K562 (cell line): ENCODE measurements around the gene FLII. TPM values are rescaled to one million over a fixed set of nuclear protein-coding genes. Genes with fewer than 3 reads are reported as not detected.
A peak's percentile ranks its signal among the peaks of the same experiment; 100 is the strongest.

Experiments used
- ARID2 ChIP-seq: fragments of 450-650 bp; IDR thresholded peaks from 2 replicates; pipeline ENCODE4 v1.6.1; 2017; ENCODE audit warnings: antibody characterized with exemption, mild to moderate bottlenecking
- CGGBP1 ChIP-seq: fragments of 250-450 bp; sonication (Bioruptor Pico); IDR thresholded peaks from 2 replicates; pipeline ENCODE4 v1.9.0; 2021; ENCODE audit warnings: mild to moderate bottlenecking
- DMBX1 ChIP-seq: fragments of 250-450 bp; sonication (Bioruptor Pico); IDR thresholded peaks from 2 replicates; pipeline ENCODE4 v1.8.0; 2022; ENCODE audit warnings: inconsistent platforms, mild to moderate bottlenecking, moderate library complexity, borderline replicate concordance
- FOXA1 ChIP-seq: fragments of 450-650 bp; IDR thresholded peaks from 2 replicates; pipeline ENCODE4 v1.6.1; 2016; ENCODE audit warnings: mild to moderate bottlenecking, borderline replicate concordance
- HLTF ChIP-seq: fragments of 450-650 bp; IDR thresholded peaks from 2 replicates; pipeline ENCODE4 v1.6.1; 2016
- KHSRP ChIP-seq: fragments of 450-650 bp; IDR thresholded peaks from 2 replicates; pipeline ENCODE4 v1.6.1; 2017
- MCM5 ChIP-seq: fragments of 450-650 bp; IDR thresholded peaks from 2 replicates; pipeline ENCODE4 v1.6.1; 2016; ENCODE audit warnings: low read depth
- MXI1 ChIP-seq: IDR thresholded peaks from 2 replicates; pipeline ENCODE4 v1.6.1; 2011; ENCODE audit warnings: low read depth, mild to moderate bottlenecking, improper control_type of control experiment, low read length
- NKRF ChIP-seq: fragments of 450-650 bp; IDR thresholded peaks from 2 replicates; pipeline ENCODE4 v1.6.1; 2016; ENCODE audit warnings: borderline replicate concordance
- PRMT5 ChIP-seq: sonication (generic); formaldehyde crosslinking; IDR thresholded peaks from 2 replicates; pipeline ENCODE4 v1.5.0; 2020; ENCODE audit warnings: missing genetic modification reagents
- SIX5 ChIP-seq, 2 experiments: IDR thresholded peaks; 2 replicates each; pipeline ENCODE4 v1.6.1; 2011; ENCODE audit warnings: low read length in 2 of 2, borderline replicate concordance in 1 of 2, low read depth in 1 of 2, mild to moderate bottlenecking in 1 of 2, moderate library complexity in 1 of 2; ENCODE audit not compliant: insufficient read depth in 1 of 2
- SMAD2 ChIP-seq: fragments of 150-350 bp; IDR thresholded peaks from 2 replicates; pipeline ENCODE4 v1.6.1; 2014; ENCODE audit warnings: low read depth, mild to moderate bottlenecking, low read length
- SMAD3 ChIP-seq: fragments of 450-650 bp; formaldehyde crosslinking; conservative IDR thresholded peaks from 2 replicates; pipeline ENCODE4 v1.4.0; 2020; ENCODE audit warnings: mild to moderate bottlenecking
- SMARCA4 ChIP-seq: fragments of 450-650 bp; IDR thresholded peaks from 2 replicates; pipeline ENCODE4 v1.6.1; 2016
- STAG1 ChIP-seq: sonication (generic); formaldehyde crosslinking; IDR thresholded peaks from 2 replicates; pipeline ENCODE4 v1.5.0; 2020; ENCODE audit warnings: missing genetic modification reagents, borderline replicate concordance
- SUPT5H ChIP-seq: fragments of 450-650 bp; IDR thresholded peaks from 2 replicates; pipeline ENCODE4 v1.6.1; 2016
- ZC3H11A ChIP-seq: IDR thresholded peaks from 2 replicates; pipeline ENCODE4 v1.6.1; 2012; ENCODE audit warnings: low read depth, low read length, improper control_type of control experiment
- ZC3H4 ChIP-seq: sonication (generic); formaldehyde crosslinking; IDR thresholded peaks from 2 replicates; pipeline ENCODE4 v1.9.0; 2021; ENCODE audit warnings: missing genetic modification reagents, borderline replicate concordance
- ZNF124 ChIP-seq: sonication (generic); formaldehyde crosslinking; IDR thresholded peaks from 2 replicates; pipeline ENCODE4 v1.8.1; 2022; ENCODE audit warnings: missing genetic modification reagents
- ZNF253 ChIP-seq: fragments of 250-450 bp; sonication (Bioruptor Pico); conservative IDR thresholded peaks from 2 replicates; pipeline ENCODE4 v1.6.1; 2021; ENCODE audit warnings: mild to moderate bottlenecking
- ZNF263 ChIP-seq: sonication (generic); formaldehyde crosslinking; IDR thresholded peaks from 2 replicates; pipeline ENCODE4 v1.8.0; 2022; ENCODE audit warnings: mild to moderate bottlenecking, missing genetic modification reagents, borderline replicate concordance
- ZNF561 ChIP-seq: fragments of 450-650 bp; formaldehyde crosslinking; conservative IDR thresholded peaks from 2 replicates; pipeline ENCODE4 v1.4.0; 2020; ENCODE audit warnings: mild to moderate bottlenecking, moderate library complexity
- ZNF644 ChIP-seq: fragments of 200-800 bp; sonication (Bioruptor generic); IDR thresholded peaks from 2 replicates; pipeline ENCODE4 v1.6.1; 2016; ENCODE audit warnings: low read depth, missing genetic modification characterization, missing compliant biosample characterization
- ZNF695 ChIP-seq: fragments of 450-650 bp; formaldehyde crosslinking; IDR thresholded peaks from 2 replicates; pipeline ENCODE4 v1.4.0; 2020; ENCODE audit warnings: mild to moderate bottlenecking, moderate library complexity
- ZNF766 ChIP-seq: fragments of 200-800 bp; sonication (Bioruptor generic); conservative IDR thresholded peaks from 2 replicates; pipeline ENCODE4 v1.6.1; 2016; ENCODE audit warnings: missing genetic modification characterization, missing compliant biosample characterization
- ZNF830 ChIP-seq: fragments of 250-450 bp; sonication (Bioruptor Pico); IDR thresholded peaks from 2 replicates; pipeline ENCODE4 v1.5.0; 2021; ENCODE audit warnings: mild to moderate bottlenecking
- polyA plus RNA-seq, 8 experiments: library from polyadenylated mRNA; depleted of rRNA in 4 of 8; stranded (reverse) in 5 of 8; unstranded in 3 of 8; fragments of >200 nt; fragmentation: Nextera tagmentation in 2 of 8; fragmentation: Illumina TruSeq in 1 of 8; extraction: Ambion mirVana in 2 of 8; extraction: Trizol in 1 of 8; gene quantifications; 2 replicates each; pipeline versions ENCODE4 v1.2.1 to v1.2.3, GENCODE V29; 2011 to 2014; ENCODE audit warnings: inconsistent platforms in 1 of 8, missing spikeins in 1 of 8
- total RNA-seq, 7 experiments: library from RNA; depleted of rRNA in 6 of 7; stranded (reverse); fragments of >200 nt in 6 of 7; fragmentation: Illumina TruSeq in 2 of 7; extraction: Trizol in 2 of 7; gene quantifications; 2 replicates each; pipeline versions ENCODE4 v1.2.1 to v1.2.3, GENCODE V29; 2011 to 2021; ENCODE audit warnings: low replicate concordance in 1 of 7
- TF ChIP-seq, protein P1 (sequence below): fragments of 250-450 bp; sonication (Bioruptor Pico); IDR thresholded peaks from 2 replicates; pipeline ENCODE4 v1.8.0; 2022; ENCODE audit warnings: moderate library complexity, mild to moderate bottlenecking, inconsistent platforms
- TF ChIP-seq, protein P2 (sequence below): fragments of 250-450 bp; sonication (Bioruptor Pico); IDR thresholded peaks from 2 replicates; pipeline ENCODE4 v1.5.0; 2020; ENCODE audit warnings: mild to moderate bottlenecking, borderline replicate concordance

Gene FLII
- total and polyA plus RNA-seq, 9 of the 15 experiments (the other 6 are each of a cell fraction or from before 2014, with no cell fraction given): 11.7 to 126 (median 82.5) TPM

- TF ChIP-seq, protein P1, sequence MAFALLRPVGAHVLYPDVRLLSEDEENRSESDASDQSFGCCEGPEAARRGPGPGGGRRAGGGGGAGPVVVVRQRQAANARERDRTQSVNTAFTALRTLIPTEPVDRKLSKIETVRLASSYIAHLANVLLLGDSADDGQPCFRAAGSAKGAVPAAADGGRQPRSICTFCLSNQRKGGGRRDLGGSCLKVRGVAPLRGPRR (CRISPR knock-in tag): no peak
- no peak for TF ChIP-seq MXI1
- TF ChIP-seq DMBX1 (CRISPR knock-in tag): no peak
- TF ChIP-seq, protein P2, sequence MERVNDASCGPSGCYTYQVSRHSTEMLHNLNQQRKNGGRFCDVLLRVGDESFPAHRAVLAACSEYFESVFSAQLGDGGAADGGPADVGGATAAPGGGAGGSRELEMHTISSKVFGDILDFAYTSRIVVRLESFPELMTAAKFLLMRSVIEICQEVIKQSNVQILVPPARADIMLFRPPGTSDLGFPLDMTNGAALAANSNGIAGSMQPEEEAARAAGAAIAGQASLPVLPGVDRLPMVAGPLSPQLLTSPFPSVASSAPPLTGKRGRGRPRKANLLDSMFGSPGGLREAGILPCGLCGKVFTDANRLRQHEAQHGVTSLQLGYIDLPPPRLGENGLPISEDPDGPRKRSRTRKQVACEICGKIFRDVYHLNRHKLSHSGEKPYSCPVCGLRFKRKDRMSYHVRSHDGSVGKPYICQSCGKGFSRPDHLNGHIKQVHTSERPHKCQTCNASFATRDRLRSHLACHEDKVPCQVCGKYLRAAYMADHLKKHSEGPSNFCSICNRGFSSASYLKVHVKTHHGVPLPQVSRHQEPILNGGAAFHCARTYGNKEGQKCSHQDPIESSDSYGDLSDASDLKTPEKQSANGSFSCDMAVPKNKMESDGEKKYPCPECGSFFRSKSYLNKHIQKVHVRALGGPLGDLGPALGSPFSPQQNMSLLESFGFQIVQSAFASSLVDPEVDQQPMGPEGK (CRISPR knock-in tag): no peak
- no peak for TF ChIP-seq HLTF
- TF ChIP-seq ZNF263: no peak
- no peak for TF ChIP-seq CGGBP1 (CRISPR knock-in tag)
- TF ChIP-seq SMAD2: no peak
- TF ChIP-seq ZNF766 (CRISPR knock-in tag): 0 out of 2 replicates have a peak, but pooled peaks have one; percentile 20
- no peak for TF ChIP-seq SMARCA4
- TF ChIP-seq FOXA1: no peak
- TF ChIP-seq ZNF644 (tag): peak; percentile 32; the same call in 1 of the 2 replicates
- TF ChIP-seq SIX5 (IDR thresholded peaks at IDR 0.05; ENCODE audit: borderline replicate concordance in 1 of 2, insufficient read depth in 1 of 2, low read depth in 1 of 2, low read length in 2 of 2): peak; percentile 61 to 63; a peak in 3 of 4 replicates
- no peak for TF ChIP-seq STAG1 (CRISPR knock-in tag)
- no peak for TF ChIP-seq KHSRP
- no peak for TF ChIP-seq MCM5
- TF ChIP-seq ZC3H11A: no peak
- TF ChIP-seq ARID2: no peak
- TF ChIP-seq PRMT5 (CRISPR knock-in tag): no peak
- TF ChIP-seq ZNF830 (CRISPR knock-in tag): no peak
- no peak for TF ChIP-seq ZNF561 (CRISPR knock-in tag)
- no peak for TF ChIP-seq NKRF
- TF ChIP-seq SUPT5H: no peak
- no peak for TF ChIP-seq ZNF124 (CRISPR knock-in tag)
- no peak for TF ChIP-seq ZC3H4
- no peak for TF ChIP-seq ZNF695 (CRISPR knock-in tag)
- no peak for TF ChIP-seq SMAD3
- no peak for TF ChIP-seq ZNF253 (CRISPR knock-in tag)
Observed at GRCh38 chr17:18225121-18225641, 33.4 kb downstream of the FLII start, which contains the start of gene LLGL1 (continued).
